Measurements from ENCODE around the gene IFI27L2.

GRCh38 chr14:94171208-94171607, 41.8 kb upstream of the IFI27L2 start:
- TF ChIP-seq POLR2A (IDR thresholded peaks at IDR 0.05; ENCODE audit: low read depth, low read length) (no peak), POLR2AphosphoS5 (IDR thresholded peaks at IDR 0.05; ENCODE audit: low read depth, low read length) (no peak)
